Measurements from ENCODE around the gene MAFB.

MAFB gene

DNA sequence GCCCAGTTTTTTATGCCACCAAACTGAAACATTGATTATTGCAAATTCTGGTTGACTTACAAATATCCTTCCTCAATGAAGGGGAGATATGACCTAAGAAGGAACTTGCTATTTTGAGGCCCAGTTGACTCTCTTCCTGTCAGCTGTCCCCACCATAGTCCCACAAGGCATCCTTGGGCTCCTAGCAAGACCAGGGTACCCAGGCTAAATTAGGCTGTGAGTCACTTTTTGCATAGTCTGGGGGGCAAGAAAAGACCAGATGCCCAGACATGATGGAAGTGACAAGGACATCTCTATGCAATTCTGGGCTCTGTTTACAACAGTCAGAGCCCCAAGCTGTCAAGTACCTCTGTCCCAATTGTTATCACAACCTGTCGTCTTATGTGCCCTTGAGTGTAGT lies 31.8 kb upstream of the MAFB start:
- no peak overlapping the region for H3K4me3 ChIP-seq (ENCODE audit: low read depth, low read length)
- no peak for DNase-seq (ENCODE audit: low read depth)
- TF ChIP-seq, protein P1, sequence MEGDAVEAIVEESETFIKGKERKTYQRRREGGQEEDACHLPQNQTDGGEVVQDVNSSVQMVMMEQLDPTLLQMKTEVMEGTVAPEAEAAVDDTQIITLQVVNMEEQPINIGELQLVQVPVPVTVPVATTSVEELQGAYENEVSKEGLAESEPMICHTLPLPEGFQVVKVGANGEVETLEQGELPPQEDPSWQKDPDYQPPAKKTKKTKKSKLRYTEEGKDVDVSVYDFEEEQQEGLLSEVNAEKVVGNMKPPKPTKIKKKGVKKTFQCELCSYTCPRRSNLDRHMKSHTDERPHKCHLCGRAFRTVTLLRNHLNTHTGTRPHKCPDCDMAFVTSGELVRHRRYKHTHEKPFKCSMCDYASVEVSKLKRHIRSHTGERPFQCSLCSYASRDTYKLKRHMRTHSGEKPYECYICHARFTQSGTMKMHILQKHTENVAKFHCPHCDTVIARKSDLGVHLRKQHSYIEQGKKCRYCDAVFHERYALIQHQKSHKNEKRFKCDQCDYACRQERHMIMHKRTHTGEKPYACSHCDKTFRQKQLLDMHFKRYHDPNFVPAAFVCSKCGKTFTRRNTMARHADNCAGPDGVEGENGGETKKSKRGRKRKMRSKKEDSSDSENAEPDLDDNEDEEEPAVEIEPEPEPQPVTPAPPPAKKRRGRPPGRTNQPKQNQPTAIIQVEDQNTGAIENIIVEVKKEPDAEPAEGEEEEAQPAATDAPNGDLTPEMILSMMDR (IDR thresholded peaks at IDR 0.05; ENCODE audit: control insufficient read depth, extremely low read depth, insufficient read depth): no peak

DNA sequence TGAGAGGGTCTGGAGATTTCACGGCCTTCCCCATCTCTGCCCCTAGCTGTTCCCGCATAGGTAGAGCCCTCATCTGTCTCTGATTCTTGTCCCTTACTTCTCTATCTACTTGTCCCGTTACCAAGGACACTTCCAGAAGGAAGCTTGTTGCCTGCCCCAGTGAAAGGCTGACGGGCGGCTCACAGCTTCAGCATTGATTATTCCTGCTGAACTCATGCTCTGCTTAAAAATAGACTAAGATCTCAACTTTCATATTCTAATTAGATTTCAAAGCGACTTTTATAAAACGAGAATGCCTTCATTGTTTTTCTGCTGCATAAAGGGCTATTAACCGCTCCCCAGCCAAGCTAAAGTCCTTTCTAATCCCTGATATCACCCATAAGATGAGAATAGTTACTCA lies 31.1 kb upstream of the MAFB start:
- no peak for DNase-seq (ENCODE audit: low read depth)
- TF ChIP-seq, protein P1 (IDR thresholded peaks at IDR 0.05; ENCODE audit: control insufficient read depth, extremely low read depth, insufficient read depth): no peak
- no peak overlapping the region for H3K4me3 ChIP-seq (ENCODE audit: low read depth, low read length)

DNA sequence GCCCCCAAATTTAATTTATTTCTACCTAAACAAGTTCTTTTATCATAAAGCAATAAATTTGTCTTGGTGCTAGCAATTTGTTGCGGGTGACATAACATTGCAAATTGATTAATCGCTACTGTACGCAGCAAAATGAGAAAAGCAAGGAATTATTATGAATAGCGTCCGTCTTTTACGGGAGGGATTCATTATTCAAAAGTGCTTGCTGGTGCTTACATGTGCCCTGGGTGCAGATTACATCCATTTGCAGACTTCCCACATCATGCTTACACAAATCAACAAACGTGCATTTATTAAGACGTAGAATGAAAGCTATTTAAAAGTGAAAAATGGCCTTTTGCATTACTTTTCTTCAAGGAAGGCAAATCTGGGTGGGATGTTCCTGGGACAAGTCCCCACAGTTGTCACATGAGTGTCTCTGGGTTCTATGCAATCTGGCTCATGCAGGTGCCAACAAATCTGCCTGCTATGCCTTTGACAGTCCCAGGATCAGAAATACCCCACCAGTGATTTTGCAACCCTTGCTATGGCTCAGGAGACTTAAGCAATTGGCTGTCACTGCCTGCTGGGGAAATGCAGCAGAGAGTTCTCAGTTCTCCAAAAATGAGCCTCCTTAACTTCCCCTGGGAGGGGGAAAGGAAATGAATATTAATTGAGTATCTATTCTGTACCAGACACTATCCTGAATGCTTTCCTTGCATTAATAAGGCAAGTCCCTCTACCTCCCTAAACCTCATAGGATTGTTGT lies 30.1 kb upstream of the MAFB start:
- DNase-seq (ENCODE audit: low read depth): no peak
- H3K4me3 ChIP-seq (ENCODE audit: low read depth, low read length): no peak overlapping the region
- TF ChIP-seq, protein P1 (IDR thresholded peaks at IDR 0.05; ENCODE audit: control insufficient read depth, extremely low read depth, insufficient read depth): no peak

DNA sequence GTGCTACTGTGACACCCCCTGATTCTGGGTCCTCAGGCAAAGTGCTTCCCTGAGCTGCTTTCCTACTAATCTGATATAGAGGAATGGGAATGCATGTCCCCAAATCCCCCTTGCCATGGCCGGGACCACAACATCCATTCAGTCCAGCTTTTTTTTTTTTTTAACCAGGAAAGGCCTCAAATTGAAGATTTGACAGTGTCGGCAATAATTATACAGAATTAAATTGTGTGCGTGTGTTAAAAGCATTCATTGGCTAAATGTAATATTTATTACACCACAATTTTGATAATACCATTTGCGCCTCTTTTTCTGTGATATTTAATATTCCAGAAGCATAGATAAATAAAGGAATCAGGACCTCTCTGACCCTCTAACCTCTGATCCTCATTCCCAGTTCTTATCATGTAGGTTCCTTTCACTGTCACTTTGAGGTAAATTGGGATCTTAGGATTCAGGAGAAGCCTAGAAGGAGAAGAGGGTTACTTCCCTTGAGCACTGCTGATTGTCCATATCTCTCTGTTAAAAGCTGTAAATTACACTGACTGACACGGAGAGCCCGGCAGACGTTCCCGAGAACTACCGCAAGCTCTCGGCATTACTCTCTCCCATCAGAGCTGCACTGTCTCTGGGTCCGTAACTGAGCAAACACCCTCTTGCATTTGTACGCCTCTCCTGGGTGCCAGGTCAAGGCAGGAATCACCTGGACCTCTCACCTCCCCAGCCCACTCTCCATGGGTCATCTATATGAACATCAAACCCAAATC lies 29.4 kb upstream of the MAFB start:
- TF ChIP-seq, protein P1 (IDR thresholded peaks at IDR 0.05; ENCODE audit: control insufficient read depth, extremely low read depth, insufficient read depth): no peak
- DNase-seq (ENCODE audit: low read depth): no peak
- H3K4me3 ChIP-seq (ENCODE audit: low read depth, low read length): no peak overlapping the region

DNA sequence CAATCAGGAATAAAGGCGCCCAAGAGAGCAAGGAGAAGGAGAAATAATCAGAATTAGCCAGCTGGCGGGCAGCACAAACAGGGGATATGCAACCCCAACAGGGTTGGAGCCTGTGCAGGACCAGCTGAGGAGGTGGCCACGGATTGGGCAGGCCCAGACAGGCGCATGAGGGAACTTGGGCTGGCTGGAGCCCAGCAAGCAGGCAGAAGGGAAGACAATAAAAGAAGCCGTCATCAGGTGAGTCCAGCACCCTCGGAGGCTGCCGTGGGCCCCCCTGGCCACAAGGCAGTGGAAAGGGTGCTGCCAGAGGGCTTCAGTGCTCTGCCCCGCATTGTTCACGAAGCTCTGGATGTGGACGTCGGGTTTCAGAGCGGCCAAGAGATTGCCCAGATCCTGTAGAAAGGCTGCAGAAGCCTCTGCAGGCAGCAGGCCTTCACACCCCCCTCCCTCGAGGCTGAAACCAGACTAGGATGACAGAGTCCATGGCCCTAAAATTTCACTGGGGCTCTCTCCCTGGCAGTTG lies 28.4 kb upstream of the MAFB start:
- TF ChIP-seq, protein P1 (IDR thresholded peaks at IDR 0.05; ENCODE audit: control insufficient read depth, extremely low read depth, insufficient read depth): no peak
- no peak for DNase-seq (ENCODE audit: low read depth)
- no peak overlapping the region for H3K4me3 ChIP-seq (ENCODE audit: low read depth, low read length)

DNA sequence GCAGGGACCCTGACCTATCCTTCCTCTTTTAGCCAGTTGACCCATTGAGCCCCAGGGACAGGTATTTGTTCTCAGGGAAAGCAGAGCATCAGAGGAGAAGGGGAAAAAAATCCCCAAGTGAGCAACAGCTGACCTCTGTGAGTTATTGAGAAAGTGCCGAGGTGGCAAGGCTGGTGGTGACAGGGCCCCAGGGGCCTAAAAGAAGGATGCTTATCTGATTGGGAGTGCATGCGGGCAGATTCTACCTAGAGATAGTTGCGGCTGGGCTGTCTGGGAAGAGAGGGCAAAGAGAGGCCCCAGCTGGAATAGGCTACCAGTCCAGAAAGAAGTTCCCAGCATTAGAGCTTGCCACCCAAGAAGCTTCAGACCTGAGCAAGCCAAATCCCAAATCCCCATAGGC lies 26.5 kb upstream of the MAFB start:
- no peak overlapping the region for H3K4me3 ChIP-seq (ENCODE audit: low read depth, low read length)
- TF ChIP-seq, protein P1 (IDR thresholded peaks at IDR 0.05; ENCODE audit: control insufficient read depth, extremely low read depth, insufficient read depth): no peak
- DNase-seq (ENCODE audit: low read depth): no peak

Measured in LNCaP clone FGC (cell line).